NT2/D1 (cell line): Measurements from ENCODE around the gene EPB41L4A.

Source experiments
- DNase-seq: peaks from one replicate; pipeline ENCODE4 v3.0.0-alpha.2; 2011; ENCODE audit warnings: low read depth, low spot score
- H3K27me3 ChIP-seq: 2 replicates; pipeline ENCODE4 v1.6.0; 2011; ENCODE audit warnings: mild to moderate bottlenecking; ENCODE audit not compliant: insufficient read length, insufficient read depth
- H3K36me3 ChIP-seq: 2 replicates; pipeline ENCODE4 v1.6.1; 2011; ENCODE audit warnings: mild to moderate bottlenecking, low read length, mixed read lengths; ENCODE audit not compliant: insufficient read depth, insufficient read length
- H3K4me1 ChIP-seq: 2 replicates; pipeline ENCODE4 v1.5.1; 2011; ENCODE audit not compliant: insufficient read depth, insufficient read length
- H3K4me3 ChIP-seq: 2 replicates; pipeline ENCODE4 v1.5.1; 2011; ENCODE audit warnings: low read depth; ENCODE audit not compliant: insufficient read length
- H3K9ac ChIP-seq: 2 replicates; pipeline ENCODE4 v1.6.0; 2011; ENCODE audit warnings: low read depth; ENCODE audit not compliant: insufficient read length
- H3K9me3 ChIP-seq: 2 replicates; pipeline ENCODE4 v1.5.1; 2011; ENCODE audit warnings: mild to moderate bottlenecking, low read length; ENCODE audit not compliant: insufficient read depth
- SUZ12 ChIP-seq: IDR thresholded peaks from 2 replicates; pipeline ENCODE4 v1.6.1; 2011; ENCODE audit not compliant: insufficient read length, insufficient read depth; ENCODE audit errors: extremely low read depth
- YY1 ChIP-seq: IDR thresholded peaks from 2 replicates; pipeline ENCODE4 v1.6.1; 2011; ENCODE audit not compliant: insufficient read length, insufficient read depth
- ZNF274 ChIP-seq: IDR thresholded peaks from 2 replicates; pipeline ENCODE4 v1.6.1; 2011; ENCODE audit warnings: mild to moderate bottlenecking, low read depth, low read length

EPB41L4A gene

GRCh38 chr5:112283943-112284929 lies 134.8 kb downstream of the EPB41L4A start:
- no peak for DNase-seq
- no peaks in the 10 kb centered on the region for H3K9me3 ChIP-seq
- TF ChIP-seq YY1, result no peak
- TF ChIP-seq ZNF274, result no peak
- no peak for TF ChIP-seq SUZ12

DNA sequence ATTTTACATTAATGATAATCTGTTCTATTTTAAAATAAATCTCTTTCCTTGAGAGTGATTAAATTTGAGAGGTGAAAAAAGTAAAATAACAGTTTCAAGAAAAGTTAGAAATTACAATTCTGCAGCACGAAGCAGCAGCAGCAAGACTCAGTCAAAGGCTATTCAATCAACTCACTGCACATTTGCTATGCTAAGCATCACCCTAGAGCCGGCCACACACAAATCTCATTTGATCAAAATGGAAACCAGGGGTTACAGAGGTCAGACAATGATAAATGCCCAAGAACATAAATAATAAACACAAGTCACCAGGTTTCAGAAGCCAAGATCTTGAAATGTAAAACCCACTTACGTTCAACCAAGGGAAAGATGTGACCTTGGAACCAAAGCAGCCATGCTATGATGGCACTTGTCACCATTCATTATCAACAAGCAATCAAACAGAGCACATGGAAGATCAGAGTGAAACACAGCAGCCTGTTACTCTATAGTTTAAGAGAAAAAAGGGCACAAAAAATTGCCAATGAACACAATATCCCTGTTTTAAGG lies 136.0 kb downstream of the EPB41L4A start:
- Histone ChIP-seq H3K27me3 (no peaks in the 10 kb centered on the region), H3K4me1 (no peaks in the 10 kb centered on the region), H3K36me3 (no peaks in the 10 kb centered on the region), H3K9ac (no peak overlapping the region), H3K4me3 (no peak overlapping the region), H3K9me3 (no peaks in the 10 kb centered on the region)
- DNase-seq, result no peak
- TF ChIP-seq SUZ12, result no peak
- TF ChIP-seq YY1, result no peak
- TF ChIP-seq ZNF274, result no peak

More at GRCh38 chr5:112283943-112284929, 134.8 kb downstream of the EPB41L4A start:
- Histone ChIP-seq H3K36me3 (no peaks in the 10 kb centered on the region), H3K9ac (no peak overlapping the region), H3K27me3 (no peaks in the 10 kb centered on the region), H3K4me3 (no peak overlapping the region), H3K4me1 (no peaks in the 10 kb centered on the region)

DNA sequence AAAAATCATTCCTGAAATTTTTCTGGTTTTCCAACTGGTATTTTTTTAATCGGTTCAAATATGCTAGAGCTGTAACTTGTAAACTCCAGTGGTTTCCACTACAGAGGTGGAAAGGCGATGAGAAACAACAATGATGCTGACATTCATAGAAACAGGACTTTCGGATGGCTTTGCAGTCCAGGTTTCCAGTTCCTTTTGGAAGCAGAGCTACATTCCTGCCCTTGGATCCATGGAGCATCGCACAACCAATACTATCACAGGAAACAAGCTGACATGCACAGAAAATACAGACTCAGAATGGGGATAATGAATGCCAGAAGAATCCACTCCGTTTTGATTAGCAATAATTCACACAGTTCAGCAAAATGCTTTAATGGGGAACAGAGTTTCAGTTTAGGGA lies 140.0 kb downstream of the EPB41L4A start:
- no peak for TF ChIP-seq YY1
- no peak for TF ChIP-seq SUZ12
- no peak for TF ChIP-seq ZNF274
- no peak for DNase-seq
- Histone ChIP-seq H3K4me3 (no peak overlapping the region), H3K27me3 (no peaks in the 10 kb centered on the region), H3K9me3 (no peaks in the 10 kb centered on the region), H3K9ac (no peak overlapping the region), H3K36me3 (no peaks in the 10 kb centered on the region), H3K4me1 (no peaks in the 10 kb centered on the region)

- no peaks in the 10 kb centered on the region for H3K36me3 ChIP-seq
- H3K27me3 ChIP-seq, result no peaks in the 10 kb centered on the region
- H3K9me3 ChIP-seq, result no peaks in the 10 kb centered on the region
- H3K4me3 ChIP-seq, result no peak overlapping the region
- no peaks in the 10 kb centered on the region for H3K4me1 ChIP-seq
- no peak overlapping the region for H3K9ac ChIP-seq
- no peak for TF ChIP-seq YY1
- TF ChIP-seq ZNF274, result no peak
- no peak for TF ChIP-seq SUZ12
- no peak for DNase-seq
These were observed 142.1 kb downstream of the EPB41L4A start for GRCh38 chr5:112276991-112277390.

DNA sequence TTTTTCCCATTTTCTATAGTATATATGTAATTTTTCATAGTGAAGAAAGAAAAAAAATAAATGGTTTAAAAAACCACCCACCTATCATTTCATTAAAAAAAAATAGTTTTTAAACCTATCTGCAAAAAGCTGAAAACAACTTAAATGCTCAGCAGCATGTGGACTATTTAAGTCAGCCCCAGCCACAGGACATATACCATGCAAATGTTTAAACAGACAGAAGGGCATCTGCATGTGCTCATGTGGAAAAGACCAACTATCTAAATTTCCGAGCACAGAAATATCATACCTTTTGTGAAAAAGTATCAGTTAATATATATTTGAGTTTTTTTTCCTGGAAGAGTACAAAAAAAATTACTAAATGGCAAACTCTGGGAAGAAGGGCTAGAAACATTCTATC lies 143.4 kb downstream of the EPB41L4A start:
- H3K9me3 ChIP-seq, result no peaks in the 10 kb centered on the region
- H3K4me3 ChIP-seq, result no peak overlapping the region
- no peaks in the 10 kb centered on the region for H3K4me1 ChIP-seq
- no peak overlapping the region for H3K9ac ChIP-seq
- H3K27me3 ChIP-seq, result no peaks in the 10 kb centered on the region
- no peaks in the 10 kb centered on the region for H3K36me3 ChIP-seq
- DNase-seq, result no peak
- TF ChIP-seq ZNF274, result no peak
- no peak for TF ChIP-seq YY1
- TF ChIP-seq SUZ12, result no peak

- DNase-seq, result no peak
- H3K9ac ChIP-seq, result no peak overlapping the region
These were observed 148.5 kb downstream of the EPB41L4A start for GRCh38 chr5:112270299-112271293.

More at GRCh38 chr5:112270299-112271293, 148.5 kb downstream of the EPB41L4A start:
- Histone ChIP-seq H3K36me3 (no peaks in the 10 kb centered on the region), H3K4me3 (no peak overlapping the region), H3K4me1 (no peaks in the 10 kb centered on the region), H3K27me3 (no peaks in the 10 kb centered on the region), H3K9me3 (no peaks in the 10 kb centered on the region)
- TF ChIP-seq ZNF274 (no peak), YY1 (no peak), SUZ12 (no peak)
